ENCODE measurements around the gene IER2.
A peak's percentile ranks its signal among the peaks of the same experiment; 100 is the strongest.
"Not testable (repeated sequence)": the region's sequence is repeated elsewhere in the genome, so short reads cannot be mapped to it uniquely, and the experiment has no call there.

The IER2 gene

DNA sequence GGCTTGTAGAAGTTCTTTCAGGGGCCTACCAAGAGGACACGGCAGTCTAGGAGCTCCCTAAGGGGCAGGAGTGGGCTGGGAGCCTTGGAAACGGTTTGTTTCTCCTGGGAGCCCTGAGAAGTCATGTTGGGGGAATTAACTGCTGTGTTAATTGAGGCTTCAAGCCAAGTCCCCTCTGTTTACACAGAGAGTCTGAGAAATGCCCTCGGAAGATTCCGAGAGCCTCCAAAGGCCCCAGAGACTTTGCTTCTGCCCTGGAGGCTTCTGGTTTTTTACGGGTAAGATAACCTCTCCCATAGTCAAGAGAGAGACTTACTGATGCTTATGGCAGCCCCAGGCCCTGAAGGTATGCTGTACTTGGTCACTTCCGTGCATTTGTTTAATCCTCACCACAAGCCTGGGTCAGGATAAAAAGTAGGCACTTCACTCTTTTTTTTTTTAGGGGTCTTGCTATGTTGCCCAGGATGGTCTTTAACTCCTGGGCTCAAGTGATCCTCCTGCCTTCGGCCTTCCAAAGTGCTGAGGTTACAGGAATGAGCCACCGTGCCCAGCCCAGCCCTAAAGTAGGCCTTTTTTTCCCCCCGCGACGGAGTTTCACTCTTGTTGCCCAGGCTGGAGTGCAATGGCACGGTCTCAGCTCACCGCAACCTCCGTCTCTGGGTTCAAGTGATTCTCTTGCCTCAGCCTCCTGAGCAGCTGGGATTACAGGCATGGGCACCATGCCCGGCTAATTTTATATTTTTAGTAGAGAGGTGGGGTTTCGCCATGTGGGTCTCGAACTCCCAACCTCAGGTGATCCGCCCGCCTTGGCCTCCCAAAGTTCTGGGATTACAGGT lies 15.2 kb downstream of the IER2 start:
- no peak for DNase-seq

DNA sequence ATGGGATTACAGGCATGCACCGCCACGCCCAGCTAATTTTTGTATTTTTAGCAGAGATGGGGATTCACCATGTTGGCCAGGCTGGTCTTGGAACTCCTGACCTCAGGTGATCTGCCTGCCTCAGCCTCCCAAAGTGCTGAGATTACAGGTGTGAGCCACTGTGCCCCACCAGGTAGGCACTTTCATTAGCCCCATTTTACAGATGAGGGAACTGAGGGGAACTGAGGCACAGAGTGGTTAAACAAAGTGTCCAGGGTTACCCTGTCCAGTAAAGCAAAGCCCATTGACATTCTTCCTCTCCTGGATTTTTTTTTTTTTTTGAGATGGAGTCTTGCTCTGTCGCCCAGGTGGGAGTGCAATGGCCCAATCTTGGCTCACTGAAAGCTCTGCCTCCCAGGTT lies 15.9 kb downstream of the IER2 start:
- DNase-seq, result not testable (repeated sequence)

DNA sequence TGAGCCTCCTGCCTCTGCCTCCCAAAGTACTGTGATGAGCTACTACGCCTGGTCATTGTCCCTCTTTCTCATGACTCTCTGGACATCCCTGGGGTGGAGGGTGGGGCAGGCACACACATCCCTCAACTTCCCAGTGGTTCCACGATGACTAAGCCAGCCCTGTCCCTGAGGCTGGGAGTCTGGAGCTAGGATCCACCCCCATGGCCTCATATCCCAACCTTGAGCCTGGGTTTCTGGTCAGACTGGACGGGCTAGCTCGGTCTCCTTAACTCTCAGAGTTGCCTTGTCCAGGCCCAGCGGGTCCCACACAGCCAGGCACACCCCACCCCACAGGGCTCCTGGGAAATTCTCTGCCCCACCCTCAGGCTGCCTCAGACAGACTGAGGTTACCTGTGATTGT lies 19.6 kb downstream of the IER2 start:
- no peak for DNase-seq

DNA sequence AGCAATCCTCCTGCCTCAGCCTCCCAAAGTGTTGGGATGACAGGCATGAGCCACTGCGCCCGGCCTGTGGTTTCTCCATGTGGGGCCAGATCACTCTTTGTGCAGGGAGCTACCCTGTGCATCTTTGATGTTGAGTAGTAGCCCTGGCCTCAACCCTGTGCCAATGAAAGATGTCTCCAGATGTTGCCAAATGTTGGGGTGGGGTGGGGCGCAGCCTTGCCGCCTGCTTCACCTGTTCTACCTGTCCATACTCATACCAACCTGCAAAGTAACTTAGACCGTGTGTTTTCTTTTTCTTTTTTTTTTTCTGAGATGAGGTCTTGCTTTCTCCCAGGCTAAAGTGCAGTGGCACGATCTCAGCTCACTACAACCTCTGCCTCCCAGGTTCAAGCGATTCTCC lies 20.9 kb downstream of the IER2 start:
- DNase-seq, result no peak

GRCh38 chr19:13172346-13173138 lies 22.3 kb downstream of the IER2 start:
- DNase-seq, result no peak

DNA sequence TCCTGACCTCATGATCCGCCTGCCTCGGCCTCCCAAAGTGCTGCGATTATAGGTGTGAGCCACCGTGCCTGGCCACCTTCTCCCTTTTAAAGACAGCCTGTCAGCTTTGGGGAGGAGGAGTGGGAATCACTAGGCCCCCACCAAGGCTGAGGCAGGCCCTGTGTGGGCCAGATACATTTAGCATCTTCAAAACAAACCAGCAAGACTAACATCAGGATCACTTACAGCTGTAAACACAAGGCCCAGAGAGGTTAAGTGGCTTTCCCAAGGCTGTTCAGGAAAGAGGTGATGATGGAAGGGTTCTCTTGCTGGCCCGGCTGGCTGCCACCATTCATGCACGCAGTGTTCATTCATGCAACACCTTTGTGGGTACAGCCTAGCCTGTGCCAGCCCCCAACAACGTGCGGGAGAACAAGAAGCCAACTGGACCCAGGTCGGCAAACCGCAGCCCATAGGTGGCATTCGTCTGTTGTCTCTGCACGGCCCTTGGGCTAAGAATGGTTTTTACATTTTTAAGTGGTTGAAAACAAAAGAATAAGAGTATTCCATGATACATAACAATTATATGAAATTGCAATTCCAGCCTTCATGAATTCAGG lies 23.0 kb downstream of the IER2 start:
- DNase-seq, result no peak

DNA sequence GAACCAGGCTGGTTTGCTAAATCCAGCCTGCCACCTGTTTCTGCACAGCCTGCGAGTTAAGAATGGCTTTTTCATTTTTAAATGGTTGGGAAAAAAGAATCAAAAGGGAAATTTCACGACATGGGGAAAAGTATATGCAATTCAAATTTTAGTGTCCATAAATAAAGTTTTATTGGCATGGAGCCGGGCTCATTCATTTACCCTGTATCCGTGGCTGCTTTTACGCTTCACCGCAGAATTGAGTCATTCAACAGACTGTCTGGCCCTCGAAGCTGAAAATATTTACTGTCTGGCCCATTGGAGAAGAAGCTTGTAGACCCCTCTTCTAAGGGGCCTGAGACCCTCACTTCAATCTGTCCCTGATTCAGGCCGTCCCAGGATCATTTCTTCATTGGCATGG lies 26.1 kb downstream of the IER2 start:
- DNase-seq, result no peak

DNA sequence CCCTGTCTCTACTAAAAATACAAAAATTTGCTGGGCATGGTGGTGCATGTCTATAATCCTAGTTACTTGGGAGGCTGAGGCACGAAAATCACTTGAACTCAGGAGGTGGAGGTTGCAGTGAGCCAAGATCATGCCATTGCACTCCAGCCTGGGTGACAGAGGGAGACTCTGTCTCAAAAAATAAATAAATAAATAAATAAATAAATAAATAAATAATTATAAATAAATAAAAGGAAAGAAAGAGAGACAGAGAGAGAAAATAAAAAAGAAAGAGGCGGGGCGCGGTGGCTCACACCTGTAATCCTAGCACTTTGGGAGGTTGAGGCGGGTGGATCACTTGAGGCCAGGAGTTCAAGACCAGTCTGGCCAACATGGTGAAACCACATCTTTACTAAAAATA lies 27.4 kb downstream of the IER2 start:
- DNase-seq, result not testable (repeated sequence)

DNA sequence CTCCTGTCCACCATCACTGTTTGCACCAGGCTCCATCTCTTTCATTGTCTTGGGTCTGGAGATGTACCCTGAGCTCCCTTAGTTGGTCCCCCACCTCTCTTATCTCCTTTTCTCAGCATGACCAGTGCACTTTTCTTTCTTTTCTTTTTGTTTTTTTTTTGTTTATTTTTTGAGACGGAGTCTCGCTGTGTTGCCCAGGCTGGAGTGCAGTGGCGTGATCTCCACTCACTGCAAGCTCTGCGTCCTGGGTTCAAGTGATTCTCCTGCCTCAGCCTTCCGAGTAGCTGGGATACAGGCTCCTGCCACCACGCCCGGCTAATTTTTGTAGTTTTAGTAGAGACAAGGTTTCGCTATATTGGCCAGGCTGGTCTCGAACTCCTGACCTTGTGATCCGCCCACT lies 28.1 kb downstream of the IER2 start:
- DNase-seq, result not testable (repeated sequence)

GRCh38 chr19:13181747-13182388 lies 31.7 kb downstream of the IER2 start:
- DNase-seq, result peak; percentile 54

DNA sequence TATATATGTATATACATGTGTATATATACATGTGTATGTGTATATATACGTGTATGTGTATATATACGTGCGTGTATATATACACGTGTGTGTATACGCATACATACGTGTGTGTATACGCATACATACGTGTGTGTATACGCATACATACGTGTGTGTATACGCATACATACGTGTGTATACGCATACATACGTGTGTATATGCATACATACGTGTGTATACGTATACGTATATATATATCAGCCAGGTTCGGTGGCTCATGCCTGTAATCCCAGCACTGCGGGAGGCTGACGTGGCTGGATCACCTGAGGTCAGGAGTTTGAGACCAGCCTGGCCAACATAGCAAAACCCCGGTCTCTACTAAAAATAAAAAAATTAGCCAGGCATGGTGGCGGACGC lies 34.7 kb downstream of the IER2 start:
- not testable (repeated sequence) for DNase-seq

DNA sequence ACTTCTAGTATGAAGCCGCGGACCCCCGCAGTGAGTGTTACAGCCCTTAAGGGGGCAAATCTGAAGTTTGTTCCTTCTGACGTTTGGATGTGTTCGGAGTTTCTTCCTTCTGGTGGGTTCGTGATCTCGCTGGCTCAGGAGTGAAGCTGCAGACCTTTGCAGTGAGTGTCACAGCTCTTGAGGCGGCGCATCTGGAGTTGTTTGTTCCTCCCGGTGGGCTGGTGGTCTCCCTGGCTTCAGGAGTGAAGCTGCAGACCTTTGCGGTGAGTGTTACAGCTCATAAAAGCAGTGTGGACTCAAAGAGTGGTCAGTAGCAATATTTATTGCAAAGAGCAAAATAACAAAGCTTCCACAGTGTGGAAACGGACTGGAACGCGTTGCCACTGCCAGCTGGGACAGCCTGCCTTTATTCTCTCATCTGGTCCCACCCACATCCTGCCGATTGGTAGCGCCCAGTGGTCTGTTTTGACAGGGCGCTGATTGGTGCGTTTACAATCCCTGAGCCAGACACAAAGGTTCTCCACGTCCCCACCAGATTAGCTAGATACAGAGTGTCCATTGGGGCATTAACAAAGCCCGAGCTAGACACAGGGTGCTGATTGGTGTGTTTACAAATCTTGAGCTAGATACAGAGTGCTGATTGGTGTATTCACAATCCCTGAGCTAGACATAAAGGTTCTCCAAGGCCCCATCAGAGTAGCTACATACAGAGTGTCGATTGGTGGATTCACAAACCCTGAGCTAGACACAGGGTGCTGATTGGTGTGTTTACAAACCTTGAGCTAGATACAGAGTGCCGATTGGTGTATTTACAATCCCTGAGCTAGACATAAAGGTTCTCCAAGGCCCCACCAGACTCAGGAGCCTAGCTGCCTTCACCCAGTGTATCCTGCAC lies 35.8 kb downstream of the IER2 start:
- DNase-seq, result not testable (repeated sequence)

DNA sequence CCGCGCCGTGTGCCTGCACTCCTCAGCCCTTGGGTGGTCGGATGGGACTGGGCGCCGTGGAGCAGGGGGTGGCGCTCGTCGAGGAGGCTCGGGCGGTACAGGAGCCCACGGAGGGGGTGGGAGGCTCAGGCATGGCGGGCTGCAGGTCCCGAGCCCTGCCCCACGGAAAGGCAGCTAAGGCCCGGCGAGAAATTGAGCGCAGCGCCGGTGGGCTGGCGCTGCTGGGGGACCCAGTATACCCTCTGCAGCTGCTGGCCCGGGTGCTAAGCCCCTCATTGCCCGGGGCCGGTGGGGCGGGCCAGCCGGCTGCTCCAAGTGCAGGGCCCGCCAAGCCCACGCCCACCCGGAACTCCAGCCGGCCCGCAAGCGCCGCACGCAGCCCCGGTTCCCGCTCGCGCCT lies 36.5 kb downstream of the IER2 start:
- not testable (repeated sequence) for DNase-seq

GRCh38 chr19:13187419-13187818 lies 37.2 kb downstream of the IER2 start:
- no peak for DNase-seq

- DNase-seq, result no peak
Measured at GRCh38 chr19:13189600-13189999, 39.4 kb downstream of the IER2 start.

GRCh38 chr19:13190781-13191540 lies 40.8 kb downstream of the IER2 start:
- DNase-seq, result no peak

GRCh38 chr19:13195678-13196077 lies 45.5 kb downstream of the IER2 start:
- DNase-seq, result no peak

GRCh38 chr19:13198634-13199033 lies 48.4 kb downstream of the IER2 start:
- no peak for DNase-seq

GRCh38 chr19:13202112-13202511 lies 51.9 kb downstream of the IER2 start:
- not testable (repeated sequence) for DNase-seq
